Activated CD4-positive, alpha-beta T cell treated with anti-CD3 and anti-CD28 coated beads, Interleukin-10, Interleukin-2, amounts not matched to agents 100 ng/mL and 50 ng/mL, durations not matched to agents 16 hours and 8 hours (primary cell): ENCODE measurements around the gene PHF19.

ENCODE experiments used
- DNase-seq: peaks from one replicate; pipeline ENCODE4 v3.0.0-alpha.2; 2020

PHF19 gene

GRCh38 chr9:120852240-120853010 lies 24.6 kb downstream of the PHF19 start:
- no peak for DNase-seq

- no peak for DNase-seq
These were observed 25.5 kb downstream of the PHF19 start for GRCh38 chr9:120851449-120851848.

GRCh38 chr9:120850315-120850714 lies 26.7 kb downstream of the PHF19 start:
- no peak for DNase-seq

- DNase-seq, result no peak
These were observed 30.1 kb downstream of the PHF19 start for GRCh38 chr9:120846906-120847305.

GRCh38 chr9:120846251-120846889 lies 30.6 kb downstream of the PHF19 start:
- peak; percentile 80 for DNase-seq

GRCh38 chr9:120845255-120845654 lies 31.7 kb downstream of the PHF19 start:
- DNase-seq, result peak; percentile 82

- DNase-seq, result peak; percentile 99
These were observed 34.1 kb downstream of the PHF19 start, which contains the start of gene PSMD5 for GRCh38 chr9:120842685-120843485. Gene PSMD5, minus strand, starts transcription at chr9:120842922. Its CDS starts 13 bp downstream, at chr9:120842909.

GRCh38 chr9:120841930-120842684 lies 34.9 kb downstream of the PHF19 start:
- no peak for DNase-seq

GRCh38 chr9:120839146-120839545 lies 37.8 kb downstream of the PHF19 start:
- DNase-seq, result no peak

GRCh38 chr9:120837921-120838320 lies 39.1 kb downstream of the PHF19 start:
- DNase-seq, result no peak

GRCh38 chr9:120833325-120833724 lies 43.7 kb downstream of the PHF19 start:
- DNase-seq, result no peak

GRCh38 chr9:120832807-120833206 lies 44.2 kb downstream of the PHF19 start:
- DNase-seq, result no peak

- DNase-seq, result no peak
These were observed 46.1 kb downstream of the PHF19 start for GRCh38 chr9:120830865-120831264.

GRCh38 chr9:120830151-120830550 lies 46.8 kb downstream of the PHF19 start:
- DNase-seq, result no peak

- DNase-seq, result no peak
These were observed 47.3 kb downstream of the PHF19 start for GRCh38 chr9:120829650-120830049.

GRCh38 chr9:120820095-120820494 lies 56.9 kb downstream of the PHF19 start:
- DNase-seq, result no peak

GRCh38 chr9:120818595-120818994 lies 58.4 kb downstream of the PHF19 start:
- DNase-seq, result no peak

GRCh38 chr9:120815075-120815474 lies 61.9 kb downstream of the PHF19 start:
- DNase-seq, result no peak

- no peak for DNase-seq
These were observed 68.1 kb downstream of the PHF19 start for GRCh38 chr9:120808931-120809330.

- no peak for DNase-seq
These were observed 69.2 kb downstream of the PHF19 start for GRCh38 chr9:120807607-120808379.
